Measurements from ENCODE around the gene GSE1. TPM values are rescaled to one million over a fixed set of nuclear protein-coding genes. Genes with fewer than 3 reads are reported as not detected.

The GSE1 gene
- total RNA-seq, 1 experiment from 2014 or later: 124 TPM

DNA sequence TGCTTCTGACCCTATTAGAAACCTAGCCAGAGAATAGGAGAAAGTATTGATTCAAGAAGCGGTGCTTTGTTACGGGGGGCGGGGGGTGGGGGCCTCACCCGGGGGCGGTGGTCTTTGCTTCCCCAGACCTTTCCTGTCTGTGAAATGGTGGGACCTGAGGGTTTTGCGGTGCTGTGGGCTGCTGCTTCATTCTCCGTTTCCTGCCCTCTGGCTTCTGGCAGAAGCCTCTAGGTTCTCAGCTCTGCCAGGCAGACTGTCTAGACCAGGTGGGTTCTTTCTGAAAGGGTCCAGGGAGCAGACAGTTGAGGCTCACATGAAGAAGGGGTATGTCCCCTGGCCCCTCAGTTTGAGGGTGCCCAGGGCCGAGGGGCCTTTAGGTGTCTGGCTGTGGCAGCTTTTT lies 14.0 kb downstream of the GSE1 start:
- POLR2A ChIA-PET: no interaction called here
- no peak for ATAC-seq
- H3K4me3 Mint-ChIP-seq: no peak overlapping the region

DNA sequence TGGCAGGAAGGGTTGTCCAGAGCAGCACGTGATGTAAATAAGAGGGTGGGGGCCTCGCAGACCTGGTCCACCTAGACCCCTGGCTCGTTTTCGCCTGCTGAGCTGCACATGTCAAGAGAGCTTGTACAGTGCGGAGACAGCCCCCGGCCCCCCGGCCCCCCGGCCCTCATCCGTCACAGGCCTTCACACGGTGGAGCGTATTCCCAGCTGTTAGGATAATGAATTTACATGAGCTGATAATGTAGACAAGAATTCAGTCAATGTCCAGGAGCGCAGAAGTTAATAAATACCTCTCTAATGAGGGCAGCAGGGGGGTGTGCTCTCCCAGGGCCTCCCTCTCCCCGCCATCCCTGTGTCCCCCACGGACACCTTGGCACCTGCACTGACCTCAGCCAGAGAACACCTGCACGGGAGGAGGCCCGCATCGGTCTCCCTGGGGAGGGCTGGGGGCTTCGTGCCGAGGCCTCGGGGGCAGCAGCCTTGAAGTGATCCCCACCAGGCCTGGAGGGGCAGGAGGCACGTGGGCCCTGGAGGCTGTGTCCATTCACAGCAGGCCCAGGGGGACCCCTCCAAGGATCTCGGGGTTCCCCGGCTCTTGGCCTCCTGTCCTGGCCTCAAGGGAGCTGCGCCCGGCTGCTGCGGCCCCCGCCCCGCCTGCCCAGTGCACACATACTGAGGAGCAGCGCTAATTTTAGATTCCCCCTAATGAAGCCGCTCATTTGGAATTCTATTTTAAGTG lies 14.6 kb downstream of the GSE1 start:
- CTCF ChIA-PET: interaction anchor here (0.7 to 6.9 kb wide), 10 partner anchors 10 to 233 kb away, joined by 3 to 115 read pairs (median 4); no protein-coding TSS in a partner anchor
- POLR2A ChIA-PET: no interaction called here
- Mint-ChIP-seq H3K27me3 (ENCODE audit: low read depth) (no peaks in the 10 kb centered on the region), H3K4me3 (no peak overlapping the region), H3K9me3 (peaks cover 20% of the 10 kb centered on the region), H3K4me1 (peaks cover 39% of the 10 kb centered on the region), H3K36me3 (peaks cover 20% of the 10 kb centered on the region), H3K27ac (no peak overlapping the region)
- no peak for DNase-seq (ENCODE audit: low spot score)
- no peak for TF ChIP-seq SMAD4 (CRISPR knock-in tag; IDR thresholded peaks at IDR 0.05)
- TF ChIP-seq ZNF219 (CRISPR knock-in tag; IDR thresholded peaks at IDR 0.05; ENCODE audit: borderline replicate concordance): no peak
- no peak for TF ChIP-seq ARID4B (CRISPR knock-in tag; IDR thresholded peaks at IDR 0.05; ENCODE audit: borderline replicate concordance)
- TF ChIP-seq E2F1 (CRISPR knock-in tag; IDR thresholded peaks at IDR 0.05): no peak
- TF ChIP-seq, protein P1, sequence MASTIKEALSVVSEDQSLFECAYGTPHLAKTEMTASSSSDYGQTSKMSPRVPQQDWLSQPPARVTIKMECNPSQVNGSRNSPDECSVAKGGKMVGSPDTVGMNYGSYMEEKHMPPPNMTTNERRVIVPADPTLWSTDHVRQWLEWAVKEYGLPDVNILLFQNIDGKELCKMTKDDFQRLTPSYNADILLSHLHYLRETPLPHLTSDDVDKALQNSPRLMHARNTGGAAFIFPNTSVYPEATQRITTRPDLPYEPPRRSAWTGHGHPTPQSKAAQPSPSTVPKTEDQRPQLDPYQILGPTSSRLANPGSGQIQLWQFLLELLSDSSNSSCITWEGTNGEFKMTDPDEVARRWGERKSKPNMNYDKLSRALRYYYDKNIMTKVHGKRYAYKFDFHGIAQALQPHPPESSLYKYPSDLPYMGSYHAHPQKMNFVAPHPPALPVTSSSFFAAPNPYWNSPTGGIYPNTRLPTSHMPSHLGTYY (CRISPR knock-in tag; IDR thresholded peaks at IDR 0.05): no peak
- no peak for TF ChIP-seq ZBTB21 (CRISPR knock-in tag; IDR thresholded peaks at IDR 0.05; ENCODE audit: borderline replicate concordance)
- no peak for TF ChIP-seq GTF2I (CRISPR knock-in tag; conservative IDR thresholded peaks at IDR 0.05)
- no peak for TF ChIP-seq RORB (CRISPR knock-in tag; IDR thresholded peaks at IDR 0.05)
- no peak for ATAC-seq

More for the DNA sequence above, 14.0 kb downstream of the GSE1 start:
- Mint-ChIP-seq H3K36me3 (peaks cover 20% of the 10 kb centered on the region), H3K27ac (no peak overlapping the region), H3K9me3 (peaks cover 20% of the 10 kb centered on the region), H3K4me1 (peaks cover 45% of the 10 kb centered on the region), H3K27me3 (ENCODE audit: low read depth) (no peaks in the 10 kb centered on the region)
- DNase-seq (ENCODE audit: low spot score): no peak
- TF ChIP-seq NR1H2 (CRISPR knock-in tag; IDR thresholded peaks at IDR 0.05) (no peak), SP1 (CRISPR knock-in tag; conservative IDR thresholded peaks at IDR 0.05) (no peak), RORB (CRISPR knock-in tag; IDR thresholded peaks at IDR 0.05) (no peak), NFATC4 (CRISPR knock-in tag; IDR thresholded peaks at IDR 0.05) (no peak), ZNF317 (CRISPR knock-in tag; IDR thresholded peaks at IDR 0.05; ENCODE audit: borderline replicate concordance, low read depth) (no peak), ZNF671 (CRISPR knock-in tag; IDR thresholded peaks at IDR 0.05) (no peak), TEAD4 (CRISPR knock-in tag; IDR thresholded peaks at IDR 0.05) (no peak), ZNF281 (CRISPR knock-in tag; IDR thresholded peaks at IDR 0.05) (no peak), CREM (CRISPR knock-in tag; IDR thresholded peaks at IDR 0.05) (no peak), ZBTB21 (CRISPR knock-in tag; IDR thresholded peaks at IDR 0.05; ENCODE audit: borderline replicate concordance) (no peak), JAZF1 (CRISPR knock-in tag; IDR thresholded peaks at IDR 0.05) (no peak), ZNF423 (CRISPR knock-in tag; IDR thresholded peaks at IDR 0.05) (no peak)
- TF ChIP-seq, protein P2, sequence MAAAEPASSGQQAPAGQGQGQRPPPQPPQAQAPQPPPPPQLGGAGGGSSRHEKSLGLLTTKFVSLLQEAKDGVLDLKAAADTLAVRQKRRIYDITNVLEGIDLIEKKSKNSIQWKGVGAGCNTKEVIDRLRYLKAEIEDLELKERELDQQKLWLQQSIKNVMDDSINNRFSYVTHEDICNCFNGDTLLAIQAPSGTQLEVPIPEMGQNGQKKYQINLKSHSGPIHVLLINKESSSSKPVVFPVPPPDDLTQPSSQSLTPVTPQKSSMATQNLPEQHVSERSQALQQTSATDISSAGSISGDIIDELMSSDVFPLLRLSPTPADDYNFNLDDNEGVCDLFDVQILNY (CRISPR knock-in tag; IDR thresholded peaks at IDR 0.05): no peak
- TF ChIP-seq, protein P3, sequence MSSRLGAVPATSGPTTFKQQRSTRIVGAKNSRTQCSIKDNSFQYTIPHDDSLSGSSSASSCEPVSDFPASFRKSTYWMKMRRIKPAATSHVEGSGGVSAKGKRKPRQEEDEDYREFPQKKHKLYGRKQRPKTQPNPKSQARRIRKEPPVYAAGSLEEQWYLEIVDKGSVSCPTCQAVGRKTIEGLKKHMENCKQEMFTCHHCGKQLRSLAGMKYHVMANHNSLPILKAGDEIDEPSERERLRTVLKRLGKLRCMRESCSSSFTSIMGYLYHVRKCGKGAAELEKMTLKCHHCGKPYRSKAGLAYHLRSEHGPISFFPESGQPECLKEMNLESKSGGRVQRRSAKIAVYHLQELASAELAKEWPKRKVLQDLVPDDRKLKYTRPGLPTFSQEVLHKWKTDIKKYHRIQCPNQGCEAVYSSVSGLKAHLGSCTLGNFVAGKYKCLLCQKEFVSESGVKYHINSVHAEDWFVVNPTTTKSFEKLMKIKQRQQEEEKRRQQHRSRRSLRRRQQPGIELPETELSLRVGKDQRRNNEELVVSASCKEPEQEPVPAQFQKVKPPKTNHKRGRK (CRISPR knock-in tag; IDR thresholded peaks at IDR 0.05; ENCODE audit: borderline replicate concordance): no peak
- CTCF ChIA-PET: interaction anchor here (0.9 to 6.9 kb wide), 10 partner anchors 8 to 352 kb away, joined by 3 to 115 read pairs (median 6); no protein-coding TSS in a partner anchor
